HepG2 (cell line): ENCODE data around the gene XXYLT1. TPM values are rescaled to one million over a fixed set of nuclear protein-coding genes. Genes with fewer than 3 reads are reported as not detected.

Experiments
- AKAP8 ChIP-seq: sonication (generic); formaldehyde crosslinking; IDR thresholded peaks from 2 replicates; pipeline ENCODE4 v1.5.1; 2020; ENCODE audit warnings: mild to moderate bottlenecking, missing genetic modification reagents
- CBX2 ChIP-seq, 2 experiments: fragments of 200-600 bp in 1 of 2; sonication (generic); formaldehyde crosslinking in 1 of 2; IDR thresholded peaks; 2 replicates each; pipeline versions ENCODE4 v1.7.0 to v1.8.1; 2018 to 2022; ENCODE audit warnings: low read depth in 2 of 2, low read length in 1 of 2, mild to moderate bottlenecking in 1 of 2, missing genetic modification reagents in 1 of 2
- CC2D1A ChIP-seq: sonication (generic); formaldehyde crosslinking; IDR thresholded peaks from 2 replicates; pipeline ENCODE4 v1.8.1; 2023; ENCODE audit warnings: mild to moderate bottlenecking, missing genetic modification reagents
- ESRRA ChIP-seq: sonication (generic); formaldehyde crosslinking; IDR thresholded peaks from 2 replicates; pipeline ENCODE4 v1.5.1; 2020; ENCODE audit warnings: mild to moderate bottlenecking, low read depth, missing genetic modification reagents
- HNF4G ChIP-seq, 2 experiments: sonication (generic) in 1 of 2; formaldehyde crosslinking in 1 of 2; IDR thresholded peaks; 2 replicates each; pipeline versions ENCODE4 v1.4.0 to v1.6.1; 2011 to 2020; ENCODE audit warnings: borderline replicate concordance in 2 of 2, low read depth in 2 of 2, mild to moderate bottlenecking in 2 of 2, low read length in 1 of 2, missing genetic modification reagents in 1 of 2, moderate library complexity in 1 of 2
- ISX ChIP-seq: sonication (generic); formaldehyde crosslinking; conservative IDR thresholded peaks from 2 replicates; pipeline ENCODE4 v1.5.0; 2020; ENCODE audit warnings: missing genetic modification reagents
- MIER3 ChIP-seq: IDR thresholded peaks from 2 replicates; pipeline ENCODE4 v1.6.1; 2016; ENCODE audit warnings: missing compliant biosample characterization, borderline replicate concordance
- NRL ChIP-seq: sonication (generic); formaldehyde crosslinking; IDR thresholded peaks from 2 replicates; pipeline ENCODE4 v1.5.0; 2020; ENCODE audit warnings: missing genetic modification reagents, mild to moderate bottlenecking, moderate library complexity, borderline replicate concordance
- PHF8 ChIP-seq: sonication (generic); formaldehyde crosslinking; IDR thresholded peaks from 2 replicates; pipeline ENCODE4 v1.5.0; 2020; ENCODE audit warnings: missing genetic modification reagents
- RARG ChIP-seq: sonication (generic); formaldehyde crosslinking; IDR thresholded peaks from 2 replicates; pipeline ENCODE4 v1.4.0; 2020; ENCODE audit warnings: low read depth, mild to moderate bottlenecking, missing genetic modification reagents
- RXRA ChIP-seq: sonication (generic); formaldehyde crosslinking; IDR thresholded peaks from 2 replicates; pipeline ENCODE4 v1.5.1; 2020; ENCODE audit warnings: missing genetic modification reagents
- SATB2 ChIP-seq: sonication (generic); formaldehyde crosslinking; IDR thresholded peaks from 2 replicates; pipeline ENCODE4 v1.5.0; 2020; ENCODE audit warnings: missing genetic modification reagents
- ZBTB21 ChIP-seq: sonication (generic); formaldehyde crosslinking; IDR thresholded peaks from 2 replicates; pipeline ENCODE4 v1.4.0; 2020; ENCODE audit warnings: missing genetic modification reagents
- ZBTB7B ChIP-seq: sonication (generic); formaldehyde crosslinking; IDR thresholded peaks from 2 replicates; pipeline ENCODE4 v1.4.0; 2020; ENCODE audit warnings: missing genetic modification reagents
- ZNF180 ChIP-seq: sonication (generic); formaldehyde crosslinking; IDR thresholded peaks from 2 replicates; pipeline ENCODE4 v1.4.0; 2020; ENCODE audit warnings: low read depth, missing genetic modification reagents, borderline replicate concordance
- ZNF207 ChIP-seq: fragments of 450-650 bp; IDR thresholded peaks from 2 replicates; pipeline ENCODE4 v1.6.1; 2016; ENCODE audit warnings: antibody characterized with exemption, borderline replicate concordance
- ZNF34 ChIP-seq: sonication (generic); formaldehyde crosslinking; IDR thresholded peaks from 2 replicates; pipeline ENCODE4 v1.4.0; 2020; ENCODE audit warnings: mild to moderate bottlenecking, missing genetic modification reagents, borderline replicate concordance
- ZNF432 ChIP-seq: sonication (generic); formaldehyde crosslinking; IDR thresholded peaks from 2 replicates; pipeline ENCODE4 v1.5.0; 2020; ENCODE audit warnings: missing genetic modification reagents, mild to moderate bottlenecking, borderline replicate concordance
- ZNF552 ChIP-seq: sonication (generic); formaldehyde crosslinking; IDR thresholded peaks from 2 replicates; pipeline ENCODE4 v1.9.0; 2022; ENCODE audit warnings: missing genetic modification reagents, mild to moderate bottlenecking, borderline replicate concordance
- ZNF614 ChIP-seq: IDR thresholded peaks from 2 replicates; pipeline ENCODE4 v1.6.1; 2018; ENCODE audit warnings: missing biosample characterization, missing genetic modification reagents, inconsistent platforms, borderline replicate concordance
- ZNF775 ChIP-seq: sonication (generic); formaldehyde crosslinking; IDR thresholded peaks from 2 replicates; pipeline ENCODE4 v1.4.0; 2020; ENCODE audit warnings: missing genetic modification reagents, mild to moderate bottlenecking, moderate library complexity, borderline replicate concordance
- ZNF816 ChIP-seq: sonication (generic); formaldehyde crosslinking; IDR thresholded peaks from 2 replicates; pipeline ENCODE4 v1.8.0; 2022; ENCODE audit warnings: missing genetic modification reagents, mild to moderate bottlenecking, borderline replicate concordance
- ZSCAN22 ChIP-seq: sonication (generic); formaldehyde crosslinking; IDR thresholded peaks from 2 replicates; pipeline ENCODE4 v1.4.0; 2020; ENCODE audit warnings: mild to moderate bottlenecking, missing genetic modification reagents
- polyA plus RNA-seq, 8 experiments: library from polyadenylated mRNA; depleted of rRNA in 3 of 8; stranded (reverse) in 7 of 8; unstranded in 1 of 8; fragments of >200 nt; fragmentation: Illumina TruSeq in 4 of 8; extraction: Trizol in 4 of 8; gene quantifications; 2 replicates each; pipeline versions ENCODE4 v1.2.1 to v1.2.3, GENCODE V29; 2011 to 2016; ENCODE audit warnings: low read depth in 4 of 8, missing spikeins in 1 of 8, mixed read lengths in 1 of 8; ENCODE audit not compliant: insufficient read depth in 1 of 8
- total RNA-seq, 5 experiments: library from RNA; depleted of rRNA; stranded (reverse); fragments of >200 nt; fragmentation: Illumina TruSeq; extraction: Trizol; gene quantifications; 2 replicates each; pipeline ENCODE4 v1.2.3, GENCODE V29; 2016; ENCODE audit warnings: low read depth in 1 of 5
- TF ChIP-seq, protein P1 (sequence below): IDR thresholded peaks from 2 replicates; pipeline ENCODE4 v1.6.1; 2018; ENCODE audit warnings: missing genetic modification reagents, mild to moderate bottlenecking, missing compliant biosample characterization
- TF ChIP-seq, protein P2 (sequence below): sonication (generic); formaldehyde crosslinking; IDR thresholded peaks from 2 replicates; pipeline ENCODE4 v1.4.0; 2020; ENCODE audit warnings: mild to moderate bottlenecking, low read depth, missing genetic modification reagents
- TF ChIP-seq, protein P3 (sequence below): IDR thresholded peaks from 2 replicates; pipeline ENCODE4 v1.6.1; 2016; ENCODE audit warnings: missing genetic modification reagents, missing compliant biosample characterization

The XXYLT1 gene
- total and polyA plus RNA-seq, 2 of the 13 experiments (the other 11 are each of a cell fraction or from before 2014, with no cell fraction given) = 17.7 to 19.0 TPM

DNA sequence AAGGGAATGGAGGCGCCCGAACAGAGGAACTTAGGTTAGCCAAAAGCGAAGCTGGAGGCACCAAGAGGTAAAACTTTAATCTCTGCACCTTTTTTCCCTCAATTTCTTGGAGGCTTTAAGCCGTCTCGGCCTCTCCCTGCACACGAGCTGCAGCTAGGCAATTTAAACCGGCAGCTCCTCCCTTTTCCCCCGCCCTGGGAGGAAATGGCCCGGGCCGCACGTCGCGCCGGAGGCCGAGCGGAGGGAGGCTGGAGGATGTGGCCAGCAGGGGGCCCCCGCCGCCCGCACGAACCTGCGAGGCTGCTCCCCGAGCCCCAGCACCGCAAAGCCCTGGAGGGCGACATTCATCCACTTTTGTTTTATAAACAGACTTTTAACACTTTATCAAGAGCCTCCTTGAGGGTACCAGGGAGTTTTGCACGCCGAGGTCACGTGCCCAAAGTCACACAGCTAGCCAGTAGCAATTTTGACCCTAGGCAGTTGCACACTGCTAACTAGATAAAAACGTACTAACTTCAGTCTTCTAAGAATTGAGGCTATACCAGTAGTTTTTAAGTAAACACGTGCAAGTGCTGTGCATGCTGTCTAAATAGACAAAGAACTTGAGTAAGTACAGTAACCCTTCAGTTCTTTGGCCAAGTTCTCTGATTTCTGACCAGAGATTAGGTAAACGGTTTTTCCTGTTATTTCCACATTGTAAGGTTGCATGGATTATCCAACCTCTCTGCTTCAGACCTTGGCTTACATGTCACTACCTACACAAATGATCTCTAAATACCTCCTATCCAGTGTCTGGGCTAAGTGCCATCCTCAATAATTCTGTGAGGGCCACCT is 668 bp upstream of the XXYLT1 start (continued):
- no peak for TF ChIP-seq ZNF207
- no peak for TF ChIP-seq ZNF34 (CRISPR knock-in tag)
- peak; percentile 70 for TF ChIP-seq RXRA (CRISPR knock-in tag)
- TF ChIP-seq PHF8 (CRISPR knock-in tag) = peak; percentile 47
- no peak for TF ChIP-seq AKAP8 (CRISPR knock-in tag)
- TF ChIP-seq ISX (CRISPR knock-in tag) = 0 out of 2 replicates have a peak, but pooled peaks have one; percentile 55
- TF ChIP-seq ZNF614 (CRISPR knock-in tag) = peak; percentile 79; the same call in 1 of the 2 replicates
- TF ChIP-seq HNF4G (IDR thresholded peaks at IDR 0.05; ENCODE audit: borderline replicate concordance, low read depth, low read length) = no peak
- TF ChIP-seq HNF4G (CRISPR knock-in tag; IDR thresholded peaks at IDR 0.05; ENCODE audit: borderline replicate concordance, low read depth) = no peak
- no peak for TF ChIP-seq ZBTB21 (CRISPR knock-in tag)
- no peak for TF ChIP-seq ZNF552 (CRISPR knock-in tag)
- TF ChIP-seq, protein P1, sequence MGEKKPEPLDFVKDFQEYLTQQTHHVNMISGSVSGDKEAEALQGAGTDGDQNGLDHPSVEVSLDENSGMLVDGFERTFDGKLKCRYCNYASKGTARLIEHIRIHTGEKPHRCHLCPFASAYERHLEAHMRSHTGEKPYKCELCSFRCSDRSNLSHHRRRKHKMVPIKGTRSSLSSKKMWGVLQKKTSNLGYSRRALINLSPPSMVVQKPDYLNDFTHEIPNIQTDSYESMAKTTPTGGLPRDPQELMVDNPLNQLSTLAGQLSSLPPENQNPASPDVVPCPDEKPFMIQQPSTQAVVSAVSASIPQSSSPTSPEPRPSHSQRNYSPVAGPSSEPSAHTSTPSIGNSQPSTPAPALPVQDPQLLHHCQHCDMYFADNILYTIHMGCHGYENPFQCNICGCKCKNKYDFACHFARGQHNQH (CRISPR knock-in tag) = peak; percentile 82
- no peak for TF ChIP-seq ZSCAN22 (CRISPR knock-in tag)
- 0 out of 2 replicates have a peak, but pooled peaks have one; percentile 11 for TF ChIP-seq ZNF816 (CRISPR knock-in tag)
- no peak for TF ChIP-seq MIER3 (CRISPR knock-in tag)
- TF ChIP-seq ZBTB7B (CRISPR knock-in tag) = 0 out of 2 replicates have a peak, but pooled peaks have one; percentile 20
- TF ChIP-seq CC2D1A (CRISPR knock-in tag) = no peak
- no peak for TF ChIP-seq ZNF775
- no peak for TF ChIP-seq RARG
- TF ChIP-seq ZNF180 = no peak
- TF ChIP-seq CBX2 (IDR thresholded peaks at IDR 0.05; ENCODE audit: low read depth, low read length) = no peak
- TF ChIP-seq CBX2 (CRISPR knock-in tag; IDR thresholded peaks at IDR 0.05; ENCODE audit: low read depth) = no peak
- no peak for TF ChIP-seq SATB2 (CRISPR knock-in tag)
- TF ChIP-seq ZNF432 (CRISPR knock-in tag) = no peak
- peak; percentile 56; the same call in 1 of the 2 replicates for TF ChIP-seq ESRRA (CRISPR knock-in tag)
- TF ChIP-seq NRL (CRISPR knock-in tag) = no peak
- TF ChIP-seq, protein P2, sequence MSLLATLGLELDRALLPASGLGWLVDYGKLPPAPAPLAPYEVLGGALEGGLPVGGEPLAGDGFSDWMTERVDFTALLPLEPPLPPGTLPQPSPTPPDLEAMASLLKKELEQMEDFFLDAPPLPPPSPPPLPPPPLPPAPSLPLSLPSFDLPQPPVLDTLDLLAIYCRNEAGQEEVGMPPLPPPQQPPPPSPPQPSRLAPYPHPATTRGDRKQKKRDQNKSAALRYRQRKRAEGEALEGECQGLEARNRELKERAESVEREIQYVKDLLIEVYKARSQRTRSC (CRISPR knock-in tag) = no peak
- TF ChIP-seq, protein P3, sequence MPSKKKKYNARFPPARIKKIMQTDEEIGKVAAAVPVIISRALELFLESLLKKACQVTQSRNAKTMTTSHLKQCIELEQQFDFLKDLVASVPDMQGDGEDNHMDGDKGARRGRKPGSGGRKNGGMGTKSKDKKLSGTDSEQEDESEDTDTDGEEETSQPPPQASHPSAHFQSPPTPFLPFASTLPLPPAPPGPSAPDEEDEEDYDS (CRISPR knock-in tag) = 0 out of 2 replicates have a peak, but pooled peaks have one; percentile 16
